WERI-Rb-1 (cell line): Measurements from ENCODE around the gene BAD.
"Not testable (repeated sequence)": the region's sequence is repeated elsewhere in the genome, so short reads cannot be mapped to it uniquely, and the experiment has no call there.

Experiments
- DNase-seq: peaks from one replicate; pipeline ENCODE4 v3.0.0-alpha.2; 2020
- H3K27ac ChIP-seq: fragments of 250-450 bp; sonication (Bioruptor Pico); 2 replicates; pipeline ENCODE4 v1.5.1; 2020; ENCODE audit warnings: mild to moderate bottlenecking, moderate library complexity
- H3K27me3 ChIP-seq: fragments of 250-450 bp; sonication (Bioruptor Pico); 2 replicates; pipeline ENCODE4 v1.5.1; 2021; ENCODE audit warnings: mild to moderate bottlenecking, low read depth, moderate library complexity; ENCODE audit not compliant: insufficient read depth, severe bottlenecking
- H3K36me3 ChIP-seq: fragments of 250-450 bp; sonication (Bioruptor Pico); 2 replicates; pipeline ENCODE4 v1.5.1; 2020; ENCODE audit warnings: mild to moderate bottlenecking, moderate library complexity
- H3K4me3 ChIP-seq: 2 replicates; pipeline ENCODE4 v1.5.1; 2011; ENCODE audit warnings: low read depth, mild to moderate bottlenecking, control low read depth, low read length
- H3K9me3 ChIP-seq: fragments of 250-450 bp; sonication (Bioruptor Pico); 2 replicates; pipeline ENCODE4 v1.5.1; 2021; ENCODE audit warnings: mild to moderate bottlenecking, moderate library complexity; ENCODE audit not compliant: severe bottlenecking
- CTCF ChIP-seq: IDR thresholded peaks from 2 replicates; pipeline ENCODE4 v1.5.1; 2011; ENCODE audit warnings: low read depth, mild to moderate bottlenecking, control low read depth, inconsistent platforms, low read length

BAD gene

DNA sequence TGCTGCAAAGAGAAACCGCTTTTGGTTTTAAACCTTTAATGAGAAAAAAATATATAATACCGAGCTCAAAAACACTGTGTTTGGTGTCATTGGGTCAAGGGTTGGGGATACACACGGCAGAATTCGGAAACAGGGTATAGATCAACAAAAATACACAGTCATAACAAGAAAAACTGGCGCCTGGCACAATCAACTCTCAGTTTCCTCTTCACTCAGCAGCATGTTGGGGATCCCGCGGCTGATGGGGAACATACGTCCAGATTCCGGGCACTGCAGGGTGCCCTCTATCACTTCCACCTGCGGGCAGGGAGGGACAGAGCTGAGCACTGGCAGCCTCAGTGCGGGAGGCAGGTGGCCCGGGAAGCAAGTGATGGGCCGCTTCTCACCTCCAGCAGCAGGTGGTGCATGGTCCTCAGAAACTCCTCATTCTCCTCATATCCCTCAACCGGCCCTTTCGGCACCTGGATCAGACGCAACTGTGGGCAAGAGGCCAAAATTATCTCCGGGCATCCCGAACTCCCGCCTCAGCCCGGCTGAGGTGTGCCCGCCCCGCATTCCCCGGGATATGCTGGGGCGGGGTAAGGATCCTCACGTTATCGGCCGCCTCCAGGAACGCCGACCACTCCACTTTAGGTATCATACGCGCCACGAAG is 32.3 kb upstream of the BAD start:
- Histone ChIP-seq H3K27me3 (no peaks in the 10 kb centered on the region), H3K36me3 (peaks cover 14% of the 10 kb centered on the region), H3K4me3 (peak overlapping the region; percentile 85), H3K27ac (peak overlapping the region; percentile 94), H3K9me3 (no peaks in the 10 kb centered on the region)
- DNase-seq, result peak; percentile 63
- peak; percentile 61 for TF ChIP-seq CTCF

- not testable (repeated sequence) for H3K9me3 ChIP-seq, H3K4me3 ChIP-seq, DNase-seq, H3K27ac ChIP-seq, H3K27me3 ChIP-seq
- peaks cover 14% of the 10 kb centered on the region for H3K36me3 ChIP-seq
These were observed 31.4 kb upstream of the BAD start for GRCh38 chr11:64315667-64316526.

GRCh38 chr11:64314805-64315561 is 30.5 kb upstream of the BAD start:
- peaks cover 14% of the 10 kb centered on the region for H3K36me3 ChIP-seq
- DNase-seq, result no peak
- no peaks in the 10 kb centered on the region for H3K9me3 ChIP-seq
- no peak overlapping the region for H3K4me3 ChIP-seq
- no peak overlapping the region for H3K27ac ChIP-seq
- TF ChIP-seq CTCF, result no peak
- no peaks in the 10 kb centered on the region for H3K27me3 ChIP-seq

DNA sequence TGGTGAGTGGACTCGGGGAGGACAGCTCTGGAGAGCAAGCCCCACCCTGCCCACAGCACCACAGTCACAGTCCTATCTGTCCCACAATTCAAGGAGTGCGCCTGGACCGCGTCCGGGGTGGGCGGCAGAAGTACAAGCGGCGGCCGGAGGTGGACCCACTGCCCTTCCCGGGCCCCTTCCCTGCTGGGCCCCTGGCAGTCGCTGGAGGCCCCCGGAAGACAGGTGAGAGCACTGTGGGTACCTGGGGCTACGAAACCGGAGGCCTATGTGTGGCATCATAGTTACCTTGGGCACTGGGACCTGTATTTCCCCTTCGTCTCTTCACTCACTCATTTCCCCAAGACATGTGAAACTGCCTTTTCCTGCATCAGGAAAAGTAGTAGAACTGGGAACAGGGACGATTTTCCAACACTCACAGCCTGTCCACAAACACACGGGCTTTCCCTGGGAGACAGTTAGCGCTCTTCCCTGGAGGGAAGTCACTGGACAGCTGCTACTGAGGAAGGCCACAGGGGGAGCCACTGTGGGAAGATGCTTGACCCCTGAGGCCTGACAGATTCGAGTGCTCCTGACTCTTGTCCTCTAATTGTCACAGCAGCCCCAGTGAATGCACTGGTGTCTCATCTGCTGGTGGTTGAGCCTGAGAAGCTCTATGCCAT is 29.8 kb upstream of the BAD start:
- peak; percentile 71 for TF ChIP-seq CTCF
- Histone ChIP-seq H3K9me3 (no peaks in the 10 kb centered on the region), H3K36me3 (peaks cover 14% of the 10 kb centered on the region), H3K4me3 (no peak overlapping the region), H3K27me3 (no peaks in the 10 kb centered on the region), H3K27ac (no peak overlapping the region)
- no peak for DNase-seq

DNA sequence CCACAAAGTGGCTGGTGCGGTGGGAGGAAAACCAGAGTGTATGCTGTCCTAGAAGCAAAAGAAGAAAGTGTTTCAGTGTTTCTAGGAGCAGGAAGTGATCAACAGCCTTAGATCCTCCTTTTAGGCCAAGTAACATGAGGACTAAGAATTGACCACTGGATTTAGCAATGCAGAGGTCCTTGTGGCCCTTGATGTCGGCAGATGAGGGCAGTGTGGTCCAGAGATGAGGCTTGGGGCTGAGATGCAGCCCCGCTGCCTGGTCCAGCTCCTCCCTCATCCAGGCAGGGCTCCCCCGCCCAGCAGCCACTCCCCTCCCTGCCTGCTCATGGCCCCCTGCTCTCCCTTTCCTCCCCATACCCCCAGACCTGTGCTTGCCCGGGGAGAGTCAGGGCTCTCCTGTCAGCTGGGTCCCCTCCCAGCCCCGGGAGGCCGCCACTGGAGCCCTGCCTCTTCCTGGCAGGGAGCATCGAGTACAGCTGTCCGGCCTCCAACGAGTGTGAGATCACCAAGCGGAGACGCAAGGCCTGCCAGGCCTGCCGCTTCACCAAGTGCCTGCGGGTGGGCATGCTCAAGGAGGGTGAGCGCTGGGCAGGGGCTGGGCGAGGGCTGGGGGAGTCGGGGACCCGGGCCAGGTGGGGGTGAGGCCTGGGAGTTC is 29.2 kb upstream of the BAD start:
- Histone ChIP-seq H3K4me3 (no peak overlapping the region), H3K27me3 (no peaks in the 10 kb centered on the region), H3K36me3 (peaks cover 14% of the 10 kb centered on the region), H3K27ac (no peak overlapping the region), H3K9me3 (no peaks in the 10 kb centered on the region)
- no peak for DNase-seq
- no peak for TF ChIP-seq CTCF
